ENCODE measurements around the gene MIS12.

Gene MIS12

DNA sequence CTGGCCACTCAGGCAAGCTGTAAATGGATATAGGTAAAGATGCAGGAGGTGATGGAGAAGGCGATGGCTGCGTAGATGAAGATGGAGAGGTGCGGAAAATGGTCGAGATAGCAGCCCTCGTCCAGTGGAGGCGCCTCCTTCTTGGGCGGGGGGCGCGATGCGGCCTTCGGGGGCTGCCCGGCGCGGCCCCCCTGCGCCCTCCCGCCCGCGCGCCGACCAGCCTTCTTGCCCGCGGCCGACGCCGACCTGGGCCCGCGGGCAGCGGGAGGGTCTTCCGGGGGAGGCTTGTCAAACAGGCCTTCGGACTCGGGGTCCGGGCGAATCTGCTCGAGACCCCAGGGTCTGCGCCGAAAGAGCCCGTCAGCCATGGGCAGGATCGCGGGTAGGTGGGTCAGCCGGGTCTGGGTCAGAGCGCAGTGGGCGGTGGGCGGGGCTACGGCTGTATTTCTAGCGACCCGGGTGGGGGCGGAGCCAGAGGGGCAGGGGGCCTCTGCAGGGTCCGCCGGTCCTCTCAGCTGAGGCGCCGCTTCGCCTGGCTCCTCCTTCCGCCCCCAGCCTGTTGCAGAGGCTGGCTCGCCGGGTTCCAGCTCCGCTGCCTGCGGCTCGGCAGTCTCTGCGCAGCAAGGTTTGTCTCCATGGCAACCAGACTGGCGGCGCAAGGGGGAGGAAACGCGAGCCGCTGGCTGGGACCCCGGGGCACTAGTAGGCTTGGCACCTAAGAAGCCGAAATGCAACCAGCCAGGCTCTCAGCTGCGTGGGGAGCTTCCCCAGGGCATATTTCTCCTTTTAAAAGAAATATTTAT is 14.4 kb downstream of the MIS12 start:
- Histone ChIP-seq H3K9ac (ENCODE audit: low read length) (no peak overlapping the region), H3K36me3 (ENCODE audit: insufficient read depth, low read length) (no peaks in the 10 kb centered on the region), H3K4me3 (ENCODE audit: low read depth in 1 of 2, low read length in 2 of 2) (peak overlapping the region; percentile 58 to 70), H3K4me1 (ENCODE audit: insufficient read depth, low read length) (peaks cover 8% of the 10 kb centered on the region), H3K9me3 (ENCODE audit: low read length) (no peaks in the 10 kb centered on the region), H3K27me3 (ENCODE audit: control insufficient read depth in 1 of 2, insufficient read depth in 2 of 2, low read length in 2 of 2) (peaks cover 0 to 11% of the 10 kb centered on the region in 2 donors), H3K27ac (ENCODE audit: low read depth, low read length) (peak overlapping the region; percentile 44)

DNA sequence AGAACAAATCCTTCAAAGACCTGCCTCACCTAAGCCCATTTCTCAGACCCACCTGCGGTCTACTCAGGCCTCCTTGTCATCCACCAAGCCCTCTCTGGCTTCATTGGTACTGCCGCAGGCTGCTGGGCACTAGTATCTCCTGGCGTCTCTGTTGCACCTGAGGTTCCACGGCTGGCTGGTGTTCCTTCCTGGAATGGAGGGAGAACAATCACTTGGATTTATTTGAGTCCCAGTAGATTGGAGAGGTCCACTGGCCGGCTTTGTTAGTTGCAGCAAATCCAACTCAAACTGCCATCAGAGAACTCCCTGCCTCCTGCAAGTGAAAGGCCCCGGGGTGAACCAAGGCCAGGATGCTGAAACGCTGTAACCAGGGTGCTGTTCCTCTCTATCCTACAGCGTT is 15.3 kb downstream of the MIS12 start:
- no peak overlapping the region for H3K27ac ChIP-seq (ENCODE audit: low read depth, low read length)
- no peak overlapping the region for H3K4me3 ChIP-seq (ENCODE audit: low read depth in 1 of 2, low read length in 2 of 2)
- peaks cover 0 to 11% of the 10 kb centered on the region in 2 donors for H3K27me3 ChIP-seq (ENCODE audit: control insufficient read depth in 1 of 2, insufficient read depth in 2 of 2, low read length in 2 of 2)
- H3K4me1 ChIP-seq (ENCODE audit: insufficient read depth, low read length) = peaks cover 8% of the 10 kb centered on the region
- no peak overlapping the region for H3K9ac ChIP-seq (ENCODE audit: low read length)
- no peaks in the 10 kb centered on the region for H3K9me3 ChIP-seq (ENCODE audit: low read length)
- no peaks in the 10 kb centered on the region for H3K36me3 ChIP-seq (ENCODE audit: insufficient read depth, low read length)

DNA sequence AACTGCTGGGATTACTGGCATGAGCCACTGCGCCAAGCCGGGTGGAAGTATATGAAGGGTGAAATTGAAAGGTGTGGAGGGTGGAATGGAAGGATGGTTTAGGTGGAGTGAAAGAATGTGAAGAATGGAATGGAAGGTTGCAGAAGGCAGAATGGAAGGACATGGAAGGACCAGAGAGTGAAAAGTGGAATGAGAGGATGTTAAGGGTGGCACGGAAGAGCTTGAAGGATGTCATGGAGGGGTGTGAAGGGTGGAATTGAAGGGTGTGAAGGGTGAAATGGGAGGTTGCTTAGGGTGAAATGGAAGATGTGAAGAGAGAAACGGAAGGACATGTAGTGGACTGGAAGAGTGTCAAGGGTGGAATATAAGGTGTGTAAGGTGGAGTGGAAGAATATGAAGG is 16.2 kb downstream of the MIS12 start:
- Histone ChIP-seq H3K27ac (ENCODE audit: low read depth, low read length) (no peak overlapping the region), H3K36me3 (ENCODE audit: insufficient read depth, low read length) (no peaks in the 10 kb centered on the region), H3K4me3 (ENCODE audit: low read depth in 1 of 2, low read length in 2 of 2) (no peak overlapping the region), H3K9ac (ENCODE audit: low read length) (no peak overlapping the region), H3K27me3 (ENCODE audit: control insufficient read depth in 1 of 2, insufficient read depth in 2 of 2, low read length in 2 of 2) (peaks cover 0 to 7% of the 10 kb centered on the region in 2 donors), H3K4me1 (ENCODE audit: insufficient read depth, low read length) (peaks cover 8% of the 10 kb centered on the region), H3K9me3 (ENCODE audit: low read length) (no peaks in the 10 kb centered on the region)

DNA sequence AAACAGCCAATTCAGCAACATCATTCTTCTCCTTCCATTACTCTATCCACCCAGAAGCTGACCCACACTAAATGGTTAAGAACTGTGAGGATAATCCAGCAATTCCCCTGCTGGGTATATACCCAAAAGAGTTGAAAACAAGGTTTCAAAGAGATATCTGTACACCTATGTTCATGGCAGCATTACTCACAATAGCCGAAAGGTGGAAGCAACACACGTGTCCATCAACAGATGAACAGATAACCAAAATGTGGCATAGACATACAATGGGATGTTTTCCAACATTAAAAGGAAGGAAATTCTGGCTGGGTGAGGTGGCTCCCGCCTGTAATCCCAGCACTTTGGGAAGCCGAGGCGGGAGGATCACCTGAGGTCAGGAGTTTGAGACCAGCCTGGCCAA is 19.9 kb downstream of the MIS12 start:
- no peaks in the 10 kb centered on the region for H3K9me3 ChIP-seq (ENCODE audit: low read length)
- H3K27ac ChIP-seq (ENCODE audit: low read depth, low read length) = no peak overlapping the region
- H3K4me3 ChIP-seq (ENCODE audit: low read depth in 1 of 2, low read length in 2 of 2) = no peak overlapping the region
- no peaks in the 10 kb centered on the region for H3K27me3 ChIP-seq (ENCODE audit: control insufficient read depth in 1 of 2, insufficient read depth in 2 of 2, low read length in 2 of 2)
- no peaks in the 10 kb centered on the region for H3K4me1 ChIP-seq (ENCODE audit: insufficient read depth, low read length)
- H3K36me3 ChIP-seq (ENCODE audit: insufficient read depth, low read length) = no peaks in the 10 kb centered on the region
- H3K9ac ChIP-seq (ENCODE audit: low read length) = no peak overlapping the region

DNA sequence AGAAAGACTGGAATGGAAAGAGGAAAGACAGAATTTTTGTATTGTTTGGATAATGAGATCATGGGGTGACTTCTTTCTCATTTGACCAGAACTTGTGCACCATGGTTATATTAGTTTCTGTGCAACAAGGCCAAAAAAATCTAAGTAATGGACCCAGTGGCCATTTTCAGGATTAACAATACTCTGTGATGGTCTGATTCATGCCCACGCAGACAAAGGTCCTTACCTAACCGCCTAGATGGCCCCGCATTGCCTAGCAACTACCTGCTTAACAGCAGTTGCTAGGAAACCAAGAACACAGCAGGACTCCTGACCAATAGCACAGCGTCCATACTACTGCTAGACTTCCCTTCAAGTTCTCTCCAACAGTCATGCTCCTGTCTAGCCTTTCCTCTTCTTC is 22.4 kb downstream of the MIS12 start:
- no peak overlapping the region for H3K27ac ChIP-seq (ENCODE audit: low read depth, low read length)
- no peaks in the 10 kb centered on the region for H3K36me3 ChIP-seq (ENCODE audit: insufficient read depth, low read length)
- no peaks in the 10 kb centered on the region for H3K27me3 ChIP-seq (ENCODE audit: control insufficient read depth in 1 of 2, insufficient read depth in 2 of 2, low read length in 2 of 2)
- H3K4me1 ChIP-seq (ENCODE audit: insufficient read depth, low read length) = no peaks in the 10 kb centered on the region
- H3K4me3 ChIP-seq (ENCODE audit: low read depth in 1 of 2, low read length in 2 of 2) = no peak overlapping the region
- H3K9me3 ChIP-seq (ENCODE audit: low read length) = no peaks in the 10 kb centered on the region
- no peak overlapping the region for H3K9ac ChIP-seq (ENCODE audit: low read length)

DNA sequence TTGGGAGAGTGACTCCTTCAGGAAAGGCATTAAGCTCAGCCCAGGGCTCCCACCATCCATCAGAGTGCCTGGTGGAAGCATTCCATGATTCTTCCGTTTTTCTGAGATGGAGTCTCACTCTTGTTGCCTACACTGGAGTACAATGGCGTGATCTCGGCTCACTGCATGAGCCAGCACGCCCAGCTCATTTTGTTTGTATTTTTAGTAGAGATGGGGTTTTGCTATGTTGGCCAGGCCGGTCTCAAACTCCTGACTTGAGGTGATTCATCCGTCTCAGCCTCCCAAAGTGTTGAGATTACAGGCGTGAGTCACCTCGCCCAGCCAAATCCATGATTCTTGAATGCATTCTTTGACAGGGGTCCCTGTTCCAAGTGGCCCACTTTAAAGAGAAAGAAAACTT is 23.1 kb downstream of the MIS12 start:
- Histone ChIP-seq H3K9ac (ENCODE audit: low read length) (no peak overlapping the region), H3K9me3 (ENCODE audit: low read length) (no peaks in the 10 kb centered on the region), H3K4me3 (ENCODE audit: low read depth in 1 of 2, low read length in 2 of 2) (no peak overlapping the region), H3K4me1 (ENCODE audit: insufficient read depth, low read length) (no peaks in the 10 kb centered on the region), H3K27me3 (ENCODE audit: control insufficient read depth in 1 of 2, insufficient read depth in 2 of 2, low read length in 2 of 2) (no peaks in the 10 kb centered on the region), H3K27ac (ENCODE audit: low read depth, low read length) (no peak overlapping the region), H3K36me3 (ENCODE audit: insufficient read depth, low read length) (no peaks in the 10 kb centered on the region)

DNA sequence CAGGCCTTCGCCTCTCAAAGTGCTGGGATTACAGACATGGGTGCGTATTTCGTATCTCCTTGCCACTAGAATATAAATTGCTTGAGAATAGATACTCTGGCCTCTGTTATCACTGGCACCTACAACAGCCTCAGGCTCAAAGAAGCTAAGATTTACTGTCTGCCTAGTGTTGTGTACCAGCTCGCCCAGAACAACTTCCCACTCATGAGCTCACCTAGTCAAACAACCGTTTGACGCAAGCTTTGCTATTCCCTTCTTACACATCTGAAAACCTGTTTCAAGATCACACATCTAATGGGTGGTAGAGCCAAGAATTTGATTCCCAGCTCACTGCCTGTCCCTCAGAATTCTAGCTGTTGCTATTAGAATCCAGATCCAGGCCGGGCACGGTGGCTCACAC is 24.4 kb downstream of the MIS12 start:
- Histone ChIP-seq H3K4me1 (ENCODE audit: insufficient read depth, low read length) (no peaks in the 10 kb centered on the region), H3K4me3 (ENCODE audit: low read depth in 1 of 2, low read length in 2 of 2) (no peak overlapping the region), H3K9me3 (ENCODE audit: low read length) (no peaks in the 10 kb centered on the region), H3K36me3 (ENCODE audit: insufficient read depth, low read length) (no peaks in the 10 kb centered on the region), H3K27ac (ENCODE audit: low read depth, low read length) (no peak overlapping the region), H3K9ac (ENCODE audit: low read length) (no peak overlapping the region), H3K27me3 (ENCODE audit: control insufficient read depth in 1 of 2, insufficient read depth in 2 of 2, low read length in 2 of 2) (no peaks in the 10 kb centered on the region)

DNA sequence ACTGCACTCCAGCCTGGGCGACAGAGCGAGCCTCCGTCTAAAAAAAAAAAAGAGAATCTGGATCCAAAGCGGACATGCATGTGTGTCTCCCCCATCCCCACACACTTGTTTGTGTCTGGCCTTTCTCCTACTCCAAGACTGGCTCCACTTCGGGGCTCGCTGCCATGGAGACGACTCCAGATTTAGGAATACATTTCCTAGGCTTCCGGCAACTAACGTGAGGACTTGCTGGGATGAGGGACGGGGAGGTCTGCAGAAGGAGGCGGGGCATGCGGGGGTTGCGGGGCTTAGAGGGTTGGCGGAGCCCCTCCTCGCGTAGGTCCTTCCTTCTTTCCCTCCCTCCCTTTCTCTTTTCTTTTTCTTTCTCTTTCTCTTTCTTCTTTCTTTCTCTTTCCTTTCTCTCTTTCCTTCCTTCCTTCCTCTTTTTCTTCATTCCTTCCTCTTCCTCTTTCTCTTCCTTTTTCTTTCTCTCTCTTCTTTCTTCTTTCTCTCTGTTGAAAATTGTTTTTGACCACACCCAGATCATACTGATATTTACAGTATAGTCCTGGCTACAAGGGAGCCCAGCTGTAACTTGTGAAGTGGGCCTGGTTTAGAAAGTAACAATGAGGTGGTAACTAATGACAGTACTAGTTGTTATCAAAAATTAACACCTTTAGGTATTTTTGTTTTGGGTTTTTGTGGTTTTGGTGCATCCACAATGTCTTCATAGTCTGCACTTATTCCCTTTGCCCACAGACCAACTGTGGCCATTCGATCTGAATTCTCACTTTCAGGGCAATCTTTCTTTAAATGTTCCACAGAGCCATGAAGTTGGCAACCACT is 25.2 kb downstream of the MIS12 start:
- no peaks in the 10 kb centered on the region for H3K9me3 ChIP-seq (ENCODE audit: low read length)
- H3K27me3 ChIP-seq (ENCODE audit: control insufficient read depth in 1 of 2, insufficient read depth in 2 of 2, low read length in 2 of 2) = no peaks in the 10 kb centered on the region
- no peak overlapping the region for H3K9ac ChIP-seq (ENCODE audit: low read length)
- no peaks in the 10 kb centered on the region for H3K4me1 ChIP-seq (ENCODE audit: insufficient read depth, low read length)
- H3K4me3 ChIP-seq (ENCODE audit: low read depth in 1 of 2, low read length in 2 of 2) = no peak overlapping the region
- no peak overlapping the region for H3K27ac ChIP-seq (ENCODE audit: low read depth, low read length)
- H3K36me3 ChIP-seq (ENCODE audit: insufficient read depth, low read length) = no peaks in the 10 kb centered on the region

DNA sequence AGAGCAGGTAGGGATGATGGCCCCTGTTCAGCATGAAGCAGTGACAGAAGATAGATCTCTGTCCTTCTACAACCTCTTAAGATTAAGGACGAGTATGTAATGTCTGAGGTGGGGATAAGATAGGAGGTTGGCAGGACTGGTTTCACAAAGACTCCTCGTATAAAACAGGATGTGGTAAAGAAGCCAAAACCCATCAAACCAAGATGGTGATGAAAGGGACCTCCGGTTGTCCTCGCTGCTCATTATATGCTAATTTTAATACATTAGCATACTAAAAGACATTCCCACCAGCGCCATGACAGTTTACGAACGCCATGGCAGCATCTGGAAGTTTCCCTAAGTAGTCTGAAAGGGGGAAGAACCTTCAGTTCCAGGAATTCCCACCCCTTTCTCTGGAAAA is 27.3 kb downstream of the MIS12 start:
- no peaks in the 10 kb centered on the region for H3K36me3 ChIP-seq (ENCODE audit: insufficient read depth, low read length)
- H3K9ac ChIP-seq (ENCODE audit: low read length) = no peak overlapping the region
- H3K27ac ChIP-seq (ENCODE audit: low read depth, low read length) = no peak overlapping the region
- H3K27me3 ChIP-seq (ENCODE audit: control insufficient read depth in 1 of 2, insufficient read depth in 2 of 2, low read length in 2 of 2) = no peaks in the 10 kb centered on the region
- H3K4me1 ChIP-seq (ENCODE audit: insufficient read depth, low read length) = no peaks in the 10 kb centered on the region
- no peaks in the 10 kb centered on the region for H3K9me3 ChIP-seq (ENCODE audit: low read length)
- H3K4me3 ChIP-seq (ENCODE audit: low read depth in 1 of 2, low read length in 2 of 2) = no peak overlapping the region

DNA sequence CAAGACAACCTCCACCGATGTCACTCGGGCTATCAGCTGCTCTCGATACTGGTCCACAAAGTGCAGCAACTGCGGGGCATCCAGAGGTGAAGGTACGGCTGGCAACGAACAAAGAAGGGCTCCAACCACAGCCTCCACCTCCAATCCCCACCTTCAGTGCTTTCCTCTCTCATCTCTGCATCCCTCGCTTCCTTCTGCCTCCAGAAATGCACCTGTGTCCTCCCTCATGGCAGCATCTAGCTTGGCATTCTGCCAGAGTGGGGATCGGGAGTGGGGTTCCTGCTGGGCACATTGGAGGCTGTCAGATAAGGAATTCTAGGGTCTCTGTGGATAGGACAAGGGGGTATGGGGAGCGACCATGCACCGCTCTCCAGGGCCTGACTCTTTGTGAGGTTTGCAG is 28.6 kb downstream of the MIS12 start:
- no peak overlapping the region for H3K9ac ChIP-seq (ENCODE audit: low read length)
- no peaks in the 10 kb centered on the region for H3K9me3 ChIP-seq (ENCODE audit: low read length)
- no peaks in the 10 kb centered on the region for H3K4me1 ChIP-seq (ENCODE audit: insufficient read depth, low read length)
- no peak overlapping the region for H3K4me3 ChIP-seq (ENCODE audit: low read depth in 1 of 2, low read length in 2 of 2)
- H3K27ac ChIP-seq (ENCODE audit: low read depth, low read length) = no peak overlapping the region
- no peaks in the 10 kb centered on the region for H3K27me3 ChIP-seq (ENCODE audit: control insufficient read depth in 1 of 2, insufficient read depth in 2 of 2, low read length in 2 of 2)
- H3K36me3 ChIP-seq (ENCODE audit: insufficient read depth, low read length) = no peaks in the 10 kb centered on the region

DNA sequence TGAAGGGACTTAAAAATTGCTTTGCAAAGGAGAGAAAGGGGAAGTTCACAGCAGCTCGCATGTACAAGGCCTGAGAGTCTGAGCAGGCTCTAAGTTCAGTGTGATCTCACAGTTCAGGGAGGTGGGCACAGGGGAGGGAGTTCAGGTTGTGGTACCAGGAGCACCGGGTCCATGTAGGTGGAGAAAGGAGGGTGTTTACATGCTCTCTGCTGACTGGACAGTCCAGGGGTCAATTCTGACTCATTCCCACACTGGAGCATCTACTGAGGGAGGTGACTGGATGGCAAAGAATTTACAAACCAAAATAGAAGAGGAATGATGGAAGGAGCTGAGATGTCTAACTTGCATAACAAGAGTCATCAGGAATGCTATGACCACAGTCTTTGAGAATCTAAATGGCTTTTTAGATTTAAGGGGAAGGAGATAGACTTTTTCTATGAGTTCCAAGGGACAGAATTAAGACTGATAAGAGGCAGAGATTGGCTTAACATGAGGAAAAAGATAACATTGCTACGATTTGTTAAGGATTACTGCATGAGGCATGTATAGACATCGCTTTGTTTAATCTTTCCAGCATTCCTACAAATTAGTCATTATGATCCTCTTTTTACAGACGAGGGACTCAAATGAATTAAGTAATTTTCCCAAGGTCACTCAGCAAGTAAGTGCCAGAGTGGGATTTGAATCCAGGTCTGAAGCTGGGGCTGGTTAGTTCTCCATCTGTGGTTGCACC is 29.9 kb downstream of the MIS12 start:
- H3K36me3 ChIP-seq (ENCODE audit: insufficient read depth, low read length) = no peaks in the 10 kb centered on the region
- no peak overlapping the region for H3K9ac ChIP-seq (ENCODE audit: low read length)
- no peaks in the 10 kb centered on the region for H3K27me3 ChIP-seq (ENCODE audit: control insufficient read depth in 1 of 2, insufficient read depth in 2 of 2, low read length in 2 of 2)
- H3K4me1 ChIP-seq (ENCODE audit: insufficient read depth, low read length) = no peaks in the 10 kb centered on the region
- no peaks in the 10 kb centered on the region for H3K9me3 ChIP-seq (ENCODE audit: low read length)
- no peak overlapping the region for H3K27ac ChIP-seq (ENCODE audit: low read depth, low read length)
- no peak overlapping the region for H3K4me3 ChIP-seq (ENCODE audit: low read depth in 1 of 2, low read length in 2 of 2)
